Endodermal cell (in vitro differentiated cells): ENCODE results near the gene FKBP9. TPM values are rescaled to one million over a fixed set of nuclear protein-coding genes. Genes with fewer than 3 reads are reported as not detected.

Source experiments
- DNase-seq: peaks from one replicate; pipeline ENCODE4 v3.0.0-alpha.2; 2017
- H3K27ac ChIP-seq: 2 replicates; pipeline ENCODE4 v1.5.1; 2013; ENCODE audit warnings: mild to moderate bottlenecking, low read depth, low read length, moderate library complexity
- H3K27me3 ChIP-seq: 2 replicates; pipeline ENCODE4 v1.6.1; 2013; ENCODE audit warnings: mild to moderate bottlenecking, low read length, moderate library complexity; ENCODE audit not compliant: insufficient read depth, control insufficient read depth, poor library complexity, severe bottlenecking
- H3K36me3 ChIP-seq: 2 replicates; pipeline ENCODE4 v1.7.0; 2013; ENCODE audit warnings: mild to moderate bottlenecking, low read length, moderate library complexity; ENCODE audit not compliant: control insufficient read depth, insufficient read depth
- H3K4me1 ChIP-seq: one replicate; pipeline ENCODE4 v1.7.0; 2013; ENCODE audit warnings: low read length; ENCODE audit not compliant: control insufficient read depth, insufficient read depth
- H3K4me3 ChIP-seq: 2 replicates; pipeline ENCODE4 v1.5.1; 2013; ENCODE audit warnings: mild to moderate bottlenecking, low read length, moderate library complexity
- H3K9ac ChIP-seq: 2 replicates; pipeline ENCODE4 v1.6.1; 2013; ENCODE audit warnings: mild to moderate bottlenecking, low read length, moderate library complexity; ENCODE audit not compliant: poor library complexity, severe bottlenecking; ENCODE audit errors: extremely low read depth
- H3K9me3 ChIP-seq: 2 replicates; pipeline ENCODE4 v1.6.1; 2013; ENCODE audit warnings: mild to moderate bottlenecking, low read length, moderate library complexity; ENCODE audit not compliant: control insufficient read depth
- H3K27ac Mint-ChIP-seq: 2 replicates; pipeline ENCODE4 v1.8.0; 2020; ENCODE audit warnings: mixed read lengths
- H3K27me3 Mint-ChIP-seq: 2 replicates; pipeline ENCODE4 v1.8.0; 2021; ENCODE audit warnings: mild to moderate bottlenecking, mixed read lengths; ENCODE audit not compliant: insufficient read depth
- H3K36me3 Mint-ChIP-seq: 2 replicates; pipeline ENCODE4 v1.8.0; 2020; ENCODE audit warnings: low read depth, mixed read lengths
- H3K4me1 Mint-ChIP-seq: 2 replicates; pipeline ENCODE4 v1.8.0; 2020; ENCODE audit warnings: mixed read lengths
- H3K4me3 Mint-ChIP-seq: 2 replicates; pipeline ENCODE4 v1.8.0; 2020; ENCODE audit warnings: mild to moderate bottlenecking, moderate library complexity, mixed read lengths
- H3K9me3 Mint-ChIP-seq: 2 replicates; pipeline ENCODE4 v1.8.0; 2020; ENCODE audit warnings: mild to moderate bottlenecking, mixed read lengths
- WGBS, 2 experiments: methylation state at CpG; one replicate each; pipeline versions ENCODE4 v1.1.5 to v1.1.7; 2013; ENCODE audit warnings: missing lambda C conversion rate in 2 of 2, mixed read lengths in 1 of 2; ENCODE audit not compliant: insufficient coverage in 1 of 2, insufficient read length in 1 of 2; 5-methylcytosine and 5-hydroxymethylcytosine counted together
- total RNA-seq, 2 donors: library from RNA; stranded (reverse); fragmentation: NEBNext Ultra II Directional in 1 of 2; extraction: Animal tissue kit (Norgen Biotek cat#: 25700) in 1 of 2; gene quantifications; 2 replicates in 1 of 2; 3 replicates in 1 of 2; pipeline ENCODE4 v1.2.1, GENCODE V29; 2021
- TF ChIP-seq, protein P1 (sequence below): fragments of 200-600 bp; sonication (generic); conservative IDR thresholded peaks from 2 replicates; pipeline ENCODE4 v1.5.0; 2021; ENCODE audit warnings: antibody characterized with exemption, mild to moderate bottlenecking

The FKBP9 gene
- total RNA-seq, 2 donors from 2014 or later: 58.0 to 68.0 TPM

DNA sequence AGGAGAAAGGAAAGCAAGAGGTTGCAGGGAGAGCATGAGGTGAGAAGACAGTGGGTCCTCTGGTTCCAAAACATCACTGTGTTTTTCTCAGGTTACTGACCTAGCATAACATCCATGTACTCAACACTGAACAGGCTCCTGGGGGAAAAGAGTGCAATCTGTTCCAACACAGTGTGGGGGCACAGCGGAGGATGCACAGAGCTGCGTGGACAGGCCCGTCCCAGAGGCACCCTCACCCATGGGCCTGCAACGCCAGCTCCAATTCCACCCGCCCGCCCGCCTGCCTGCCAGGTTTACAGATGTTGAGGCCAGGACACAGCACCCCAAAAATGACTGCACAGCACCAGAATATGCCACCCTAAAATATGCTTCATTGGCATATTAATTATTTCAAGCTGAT, 26.9 kb upstream of the FKBP9 start:
- TF ChIP-seq, protein P1, sequence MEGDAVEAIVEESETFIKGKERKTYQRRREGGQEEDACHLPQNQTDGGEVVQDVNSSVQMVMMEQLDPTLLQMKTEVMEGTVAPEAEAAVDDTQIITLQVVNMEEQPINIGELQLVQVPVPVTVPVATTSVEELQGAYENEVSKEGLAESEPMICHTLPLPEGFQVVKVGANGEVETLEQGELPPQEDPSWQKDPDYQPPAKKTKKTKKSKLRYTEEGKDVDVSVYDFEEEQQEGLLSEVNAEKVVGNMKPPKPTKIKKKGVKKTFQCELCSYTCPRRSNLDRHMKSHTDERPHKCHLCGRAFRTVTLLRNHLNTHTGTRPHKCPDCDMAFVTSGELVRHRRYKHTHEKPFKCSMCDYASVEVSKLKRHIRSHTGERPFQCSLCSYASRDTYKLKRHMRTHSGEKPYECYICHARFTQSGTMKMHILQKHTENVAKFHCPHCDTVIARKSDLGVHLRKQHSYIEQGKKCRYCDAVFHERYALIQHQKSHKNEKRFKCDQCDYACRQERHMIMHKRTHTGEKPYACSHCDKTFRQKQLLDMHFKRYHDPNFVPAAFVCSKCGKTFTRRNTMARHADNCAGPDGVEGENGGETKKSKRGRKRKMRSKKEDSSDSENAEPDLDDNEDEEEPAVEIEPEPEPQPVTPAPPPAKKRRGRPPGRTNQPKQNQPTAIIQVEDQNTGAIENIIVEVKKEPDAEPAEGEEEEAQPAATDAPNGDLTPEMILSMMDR: no peak
- DNase-seq: no peak
- peaks cover 47% of the 10 kb centered on the region for H3K27me3 Mint-ChIP-seq

GRCh38 chr7:32935558-32935957, 21.7 kb upstream of the FKBP9 start:
- Mint-ChIP-seq H3K27ac (no peak overlapping the region), H3K4me1 (no peaks in the 10 kb centered on the region), H3K9me3 (no peaks in the 10 kb centered on the region), H3K36me3 (peaks cover 25% of the 10 kb centered on the region), H3K27me3 (peaks cover 74% of the 10 kb centered on the region), H3K4me3 (no peak overlapping the region)
- Histone ChIP-seq H3K9ac (no peak overlapping the region), H3K9me3 (no peaks in the 10 kb centered on the region), H3K4me1 (no peaks in the 10 kb centered on the region), H3K36me3 (peaks cover 9% of the 10 kb centered on the region), H3K27ac (no peak overlapping the region), H3K4me3 (no peak overlapping the region), H3K27me3 (peaks cover 5% of the 10 kb centered on the region)
- TF ChIP-seq, protein P1: no peak
- DNase-seq: no peak
- whole genome bisulfite sequencing, 2 experiments: 83 to 100% methylated on average over 1 of the region's 1 CpG

More for the DNA sequence above, 26.9 kb upstream of the FKBP9 start:
- no peaks in the 10 kb centered on the region for H3K27me3 ChIP-seq
- H3K4me3 ChIP-seq: no peak overlapping the region
- no peaks in the 10 kb centered on the region for H3K4me1 ChIP-seq
- H3K9ac ChIP-seq: no peak overlapping the region
- Mint-ChIP-seq H3K4me1 (no peaks in the 10 kb centered on the region), H3K9me3 (no peaks in the 10 kb centered on the region), H3K36me3 (peaks cover 37% of the 10 kb centered on the region), H3K27ac (no peak overlapping the region), H3K4me3 (no peak overlapping the region)
- no peak overlapping the region for H3K27ac ChIP-seq
- H3K9me3 ChIP-seq: no peaks in the 10 kb centered on the region
- 93 to 100% methylated on average over 4 to 7 of the region's 7 CpGs for WGBS, 2 experiments
- H3K36me3 ChIP-seq: peaks cover 20% of the 10 kb centered on the region

DNA sequence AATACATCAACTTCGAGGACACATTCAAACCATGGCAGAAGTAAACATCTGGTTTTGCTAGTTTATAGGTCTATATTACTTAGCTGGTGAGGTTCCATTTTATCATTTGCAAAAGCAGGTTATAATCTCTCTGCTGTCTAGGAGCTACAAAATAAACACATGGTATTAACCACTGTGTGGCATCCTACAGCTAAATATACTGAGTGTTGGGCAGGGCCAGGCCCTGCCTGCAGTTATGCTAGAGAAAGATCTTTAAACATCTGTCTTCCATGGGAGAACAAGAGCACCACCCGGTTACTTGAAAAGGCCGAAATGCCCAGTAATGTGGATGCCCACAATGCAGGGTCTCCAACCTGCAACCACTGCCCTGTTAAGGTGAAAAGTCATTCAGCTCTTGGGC, 20.6 kb upstream of the FKBP9 start:
- Histone ChIP-seq H3K27ac (no peak overlapping the region), H3K9ac (no peak overlapping the region), H3K4me1 (no peaks in the 10 kb centered on the region), H3K27me3 (peaks cover 5% of the 10 kb centered on the region), H3K36me3 (peaks cover 2% of the 10 kb centered on the region), H3K9me3 (no peaks in the 10 kb centered on the region), H3K4me3 (no peak overlapping the region)
- no peak overlapping the region for H3K27ac Mint-ChIP-seq
- TF ChIP-seq, protein P1: no peak
- H3K36me3 Mint-ChIP-seq: peaks cover 16% of the 10 kb centered on the region
- H3K9me3 Mint-ChIP-seq: no peaks in the 10 kb centered on the region
- no peak overlapping the region for H3K4me3 Mint-ChIP-seq
- H3K27me3 Mint-ChIP-seq: peaks cover 75% of the 10 kb centered on the region
- DNase-seq: no peak
- WGBS, 2 experiments: 88% methylated on average over 3 of the region's 3 CpGs; no CpG with 5 or more reads in 1 of the 2 experiments
- peaks cover 8% of the 10 kb centered on the region for H3K4me1 Mint-ChIP-seq
